PC-3 (cell line): ENCODE data around the gene RABGGTA. TPM values are rescaled to one million over a fixed set of nuclear protein-coding genes. Genes with fewer than 3 reads are reported as not detected.

Experiments used
- ATAC-seq: fragments of 200-7000 bp; cut with Tn5 transposase; 2 replicates; pipeline ENCODE4 v1.9.1; 2020; ENCODE audit warnings: mild to moderate bottlenecking, moderate library complexity
- BruUV-seq: library from RNA; stranded (reverse); fragments of 400-500 nt; replicated peaks from 2 replicates; lab custom pipeline; 2021; lab: Mats Ljungman, UMichigan
- CTCF ChIA-PET: fragments of 300-600 bp; sonication (Branson Sonifier 250); formaldehyde crosslinking; loops from one replicate; lab custom pipeline; 2022; ENCODE audit warnings: antibody characterized with exemption; lab: Charles Lee
- POLR2A ChIA-PET: fragments of 300-600 bp; sonication (Branson Sonifier 250); formaldehyde crosslinking; loops from one replicate; lab custom pipeline; 2022; ENCODE audit warnings: antibody characterized with exemption; ENCODE audit not compliant: unreplicated experiment; lab: Charles Lee
- DNase-seq: peaks from one replicate; pipeline ENCODE4 v3.0.0-alpha.2; 2015
- H2AFZ ChIP-seq: fragments of 300-600 bp; sonication (generic); 2 replicates; pipeline ENCODE4 v1.6.0; 2016; ENCODE audit warnings: antibody characterized with exemption, low read length
- H3F3A ChIP-seq: fragments of 300-600 bp; sonication (generic); one replicate; pipeline ENCODE4 v1.6.0; 2017; ENCODE audit warnings: antibody characterized with exemption, low read length, control low read depth, mild to moderate bottlenecking; ENCODE audit not compliant: unreplicated experiment
- H3K27ac ChIP-seq: fragments of 300-600 bp; sonication (generic); 2 replicates; pipeline ENCODE4 v1.5.1; 2016; ENCODE audit warnings: mild to moderate bottlenecking, low read length
- H3K27me3 ChIP-seq: fragments of 300-600 bp; sonication (generic); 2 replicates; pipeline ENCODE4 v1.6.1; 2016; ENCODE audit warnings: low read length, mixed read lengths
- H3K36me3 ChIP-seq: fragments of 300-600 bp; sonication (generic); 2 replicates; pipeline ENCODE4 v1.6.1; 2016; ENCODE audit warnings: low read depth, mixed run types, low read length, mixed read lengths
- H3K4me1 ChIP-seq: fragments of 300-600 bp; sonication (generic); 2 replicates; pipeline ENCODE4 v1.5.1; 2016; ENCODE audit warnings: low read length; ENCODE audit not compliant: insufficient read depth
- H3K4me2 ChIP-seq: fragments of 300-600 bp; sonication (generic); 2 replicates; pipeline ENCODE4 v1.6.0; 2016; ENCODE audit warnings: low read length
- H3K4me3 ChIP-seq: fragments of 300-600 bp; sonication (generic); 2 replicates; pipeline ENCODE4 v1.5.1; 2016; ENCODE audit warnings: mild to moderate bottlenecking, low read length, mixed read lengths
- H3K79me2 ChIP-seq: fragments of 300-600 bp; sonication (generic); 2 replicates; pipeline ENCODE4 v1.6.1; 2017; ENCODE audit warnings: low read length, mixed read lengths
- H3K9ac ChIP-seq: fragments of 300-600 bp; sonication (generic); 2 replicates; pipeline ENCODE4 v1.6.0; 2016; ENCODE audit warnings: mild to moderate bottlenecking, low read length
- H3K9me2 ChIP-seq: fragments of 300-600 bp; sonication (generic); replicated peaks from 2 replicates; pipeline ENCODE4 v1.6.1; 2016; ENCODE audit warnings: mixed run types, low read length, mixed read lengths
- H3K9me3 ChIP-seq: fragments of 300-600 bp; sonication (generic); 2 replicates; pipeline ENCODE4 v1.6.1; 2016; ENCODE audit warnings: low read length, mixed read lengths
- H4K20me1 ChIP-seq: fragments of 300-600 bp; sonication (generic); 2 replicates; pipeline ENCODE4 v1.6.1; 2016; ENCODE audit warnings: low read length, mixed read lengths
- EZH2 ChIP-seq: fragments of 300-600 bp; sonication (generic); IDR thresholded peaks from one replicate; pipeline ENCODE4 v1.6.1; 2017; ENCODE audit warnings: antibody characterized with exemption, mild to moderate bottlenecking, low read length; ENCODE audit not compliant: unreplicated experiment
- EZH2phosphoT487 ChIP-seq: fragments of 300-600 bp; sonication (generic); IDR thresholded peaks from 2 replicates; pipeline ENCODE4 v1.6.1; 2018; ENCODE audit warnings: mild to moderate bottlenecking, antibody characterized with exemption, low read length, borderline replicate concordance
- intact Hi-C: fragments of 100-400 bp; cut with micrococcal nuclease; formaldehyde crosslinking; loops from 2 replicates; pipeline ENCODE4 v1.9.0; 2023
- total RNA-seq: library from RNA; depleted of rRNA; stranded (reverse); fragments of >200 nt; gene quantifications from 2 replicates; pipeline ENCODE4 v1.2.3, GENCODE V29; 2014
- TF ChIP-seq, protein P1 (sequence below): fragments of 300-600 bp; sonication (generic); conservative IDR thresholded peaks from 2 replicates; pipeline ENCODE4 v1.5.1; 2017; ENCODE audit warnings: antibody characterized with exemption, low read depth, mild to moderate bottlenecking, low read length

RABGGTA gene
- total RNA-seq, 1 experiment from 2014 or later: 39.2 TPM

DNA sequence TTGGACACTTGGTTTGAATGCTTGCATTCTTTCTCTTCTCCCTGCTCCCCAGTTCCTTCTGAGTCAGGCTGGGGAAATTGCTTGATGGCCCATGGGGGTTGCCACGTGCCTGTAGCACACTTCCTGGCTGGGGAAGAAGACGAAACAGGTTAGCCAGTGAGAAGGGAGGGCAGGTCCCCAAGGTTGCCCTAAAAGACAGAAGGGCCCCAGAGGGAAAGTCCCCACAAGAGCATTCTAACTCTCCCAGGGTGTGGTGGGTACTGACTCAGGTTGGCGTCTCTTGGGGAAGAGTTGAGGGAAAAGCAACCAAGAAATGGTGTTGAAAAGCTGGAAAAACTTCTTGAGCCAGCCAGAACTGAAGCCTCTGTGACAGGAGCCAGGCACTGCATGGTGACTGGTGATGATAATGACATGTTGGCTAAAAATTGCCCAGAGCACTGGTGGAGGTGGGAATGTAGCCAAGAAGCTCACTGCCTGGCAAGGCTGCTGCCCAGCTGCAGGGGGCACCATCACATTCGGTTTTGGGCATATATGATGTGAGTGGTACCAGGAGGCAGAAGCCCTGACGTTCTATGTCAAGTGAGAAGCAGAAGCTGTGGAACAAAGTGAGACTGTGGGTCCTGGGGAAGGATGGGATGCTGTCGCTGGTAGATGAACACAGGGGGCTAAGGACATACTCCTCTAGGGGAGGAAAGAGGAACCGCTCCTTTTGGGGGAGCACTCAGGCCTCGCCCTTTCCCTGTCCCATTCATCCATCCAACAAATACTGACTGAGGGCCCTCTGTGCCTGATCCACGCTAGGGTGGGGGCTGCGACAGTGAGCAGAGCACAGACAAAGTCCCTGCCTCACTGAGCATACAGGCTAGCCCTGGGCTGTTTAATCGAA lies 8.1 kb upstream of the RABGGTA start:
- H3K27ac ChIP-seq: no peak overlapping the region
- ATAC-seq (no peak), DNase-seq (peak; percentile 56)

DNA sequence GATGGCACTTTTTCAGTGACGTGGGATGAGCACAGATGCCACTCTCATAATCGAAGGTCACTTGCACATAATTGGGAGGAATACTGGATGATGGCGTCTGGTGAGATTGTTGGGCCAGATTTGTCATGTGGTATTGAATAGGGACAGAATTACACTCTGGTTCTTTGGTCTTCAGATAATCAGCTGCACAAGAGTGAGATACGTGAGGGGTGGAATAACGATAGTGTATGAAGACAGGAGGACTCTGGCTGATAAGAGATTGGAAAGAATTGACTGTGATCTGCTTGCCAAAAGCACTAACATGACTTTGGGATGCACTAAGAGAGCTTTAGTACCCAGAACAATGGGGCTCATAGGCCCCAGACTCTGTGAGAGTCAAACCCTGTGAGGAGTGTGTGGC lies 7.0 kb upstream of the RABGGTA start:
- no peak for DNase-seq
- no peak overlapping the region for H3K9ac ChIP-seq
- intact Hi-C loops: no loop called here
- no peak for ATAC-seq
- no peaks in the 10 kb centered on the region for H3K9me3 ChIP-seq
- no peak overlapping the region for H3K27ac ChIP-seq
- H3F3A ChIP-seq: no peaks in the 10 kb centered on the region
- no peak overlapping the region for H2AFZ ChIP-seq
- BruUV-seq: no TSS peak
- no peak overlapping the region for H3K4me3 ChIP-seq
- no peaks in the 10 kb centered on the region for H3K27me3 ChIP-seq
- H3K79me2 ChIP-seq: no peaks in the 10 kb centered on the region
- no peaks in the 10 kb centered on the region for H3K9me2 ChIP-seq
- no peak overlapping the region for H3K4me2 ChIP-seq
- H3K4me1 ChIP-seq: peaks cover 16% of the 10 kb centered on the region
- no peak for TF ChIP-seq EZH2
- TF ChIP-seq, protein P1, sequence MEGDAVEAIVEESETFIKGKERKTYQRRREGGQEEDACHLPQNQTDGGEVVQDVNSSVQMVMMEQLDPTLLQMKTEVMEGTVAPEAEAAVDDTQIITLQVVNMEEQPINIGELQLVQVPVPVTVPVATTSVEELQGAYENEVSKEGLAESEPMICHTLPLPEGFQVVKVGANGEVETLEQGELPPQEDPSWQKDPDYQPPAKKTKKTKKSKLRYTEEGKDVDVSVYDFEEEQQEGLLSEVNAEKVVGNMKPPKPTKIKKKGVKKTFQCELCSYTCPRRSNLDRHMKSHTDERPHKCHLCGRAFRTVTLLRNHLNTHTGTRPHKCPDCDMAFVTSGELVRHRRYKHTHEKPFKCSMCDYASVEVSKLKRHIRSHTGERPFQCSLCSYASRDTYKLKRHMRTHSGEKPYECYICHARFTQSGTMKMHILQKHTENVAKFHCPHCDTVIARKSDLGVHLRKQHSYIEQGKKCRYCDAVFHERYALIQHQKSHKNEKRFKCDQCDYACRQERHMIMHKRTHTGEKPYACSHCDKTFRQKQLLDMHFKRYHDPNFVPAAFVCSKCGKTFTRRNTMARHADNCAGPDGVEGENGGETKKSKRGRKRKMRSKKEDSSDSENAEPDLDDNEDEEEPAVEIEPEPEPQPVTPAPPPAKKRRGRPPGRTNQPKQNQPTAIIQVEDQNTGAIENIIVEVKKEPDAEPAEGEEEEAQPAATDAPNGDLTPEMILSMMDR: no peak
- TF ChIP-seq EZH2phosphoT487: no peak
- H4K20me1 ChIP-seq: no peaks in the 10 kb centered on the region
- no peaks in the 10 kb centered on the region for H3K36me3 ChIP-seq
- ChIA-PET CTCF (no interaction called here), POLR2A (no interaction called here)

More for the DNA sequence above, 8.1 kb upstream of the RABGGTA start:
- H3K9me2 ChIP-seq: no peaks in the 10 kb centered on the region
- ChIA-PET POLR2A (interaction anchor here (0.7 kb wide), 1 partner anchor 8 kb away, joined by 3 read pairs; the partner anchor contains the start of gene RABGGTA), CTCF (interaction anchor here (0.7 to 1.0 kb wide), 2 partner anchors 17 to 18 kb away, joined by 3 read pairs; no protein-coding TSS in a partner anchor)
- no peaks in the 10 kb centered on the region for H3K27me3 ChIP-seq
- H3K9me3 ChIP-seq: no peaks in the 10 kb centered on the region
- H3K4me2 ChIP-seq: no peak overlapping the region
- no peaks in the 10 kb centered on the region for H3K79me2 ChIP-seq
- H2AFZ ChIP-seq: no peak overlapping the region
- intact Hi-C loops: no loop called here
- peaks cover 7% of the 10 kb centered on the region for H3K4me1 ChIP-seq
- H4K20me1 ChIP-seq: no peaks in the 10 kb centered on the region
- no TSS peak for BruUV-seq
- H3F3A ChIP-seq: no peaks in the 10 kb centered on the region
- no peak overlapping the region for H3K4me3 ChIP-seq
- TF ChIP-seq, protein P1: peak; percentile 56; the same call in 1 of the 2 replicates
- no peak for TF ChIP-seq EZH2phosphoT487
- no peak for TF ChIP-seq EZH2
- H3K36me3 ChIP-seq: no peaks in the 10 kb centered on the region
- no peak overlapping the region for H3K9ac ChIP-seq
